Upper lobe of right lung (tissue), 1 donor: ENCODE data around the gene TRIP13. TPM values are rescaled to one million over a fixed set of nuclear protein-coding genes. Genes with fewer than 3 reads are reported as not detected.

Experiments used
- ATAC-seq: fragments of 200-7000 bp; cut with Tn5 transposase; one replicate; pipeline ENCODE4 v1.9.1; 2020; ENCODE audit warnings: mild to moderate bottlenecking, moderate library complexity
- DNase-seq: peaks from one replicate; pipeline ENCODE4 v3.0.0-alpha.2; 2020
- H3K27ac ChIP-seq: fragments of 200-600 bp; one replicate; pipeline ENCODE4 v1.8.0; 2022
- H3K27me3 ChIP-seq: fragments of 200-600 bp; one replicate; pipeline ENCODE4 v1.8.0; 2022; ENCODE audit warnings: mild to moderate bottlenecking
- H3K36me3 ChIP-seq: fragments of 200-600 bp; one replicate; pipeline ENCODE4 v1.8.0; 2022
- H3K4me1 ChIP-seq: fragments of 200-600 bp; one replicate; pipeline ENCODE4 v1.8.0; 2022
- H3K4me3 ChIP-seq: fragments of 200-600 bp; one replicate; pipeline ENCODE4 v1.8.0; 2022; ENCODE audit warnings: mild to moderate bottlenecking
- H3K9me3 ChIP-seq: fragments of 200-600 bp; one replicate; pipeline ENCODE4 v1.8.0; 2022
- CTCF ChIP-seq: fragments of 200-600 bp; IDR thresholded peaks from one replicate; pipeline ENCODE4 v1.8.0; 2022; ENCODE audit warnings: antibody characterized with exemption
- intact Hi-C: fragments of 100-400 bp; cut with DNase I; formaldehyde crosslinking; loops from one replicate; pipeline ENCODE4 v1.11.0; 2022
- total RNA-seq: library from RNA; stranded (reverse); fragmentation: NEBNext Ultra II Directional; extraction: Animal tissue kit (Norgen Biotek cat#: 25700); gene quantifications from one replicate; pipeline ENCODE4 v1.2.1, GENCODE V29; 2021
- donor health status: DM: no; HTN: yes; CAD: no; lungs with severe emphysema.

The TRIP13 gene
- total RNA-seq, 1 donor from 2014 or later: 0.81 TPM

GRCh38 chr5:951940-952596, 59.4 kb downstream of the TRIP13 start:
- TF ChIP-seq CTCF: no peak

GRCh38 chr5:952597-953271, 60.0 kb downstream of the TRIP13 start:
- Histone ChIP-seq H3K4me1 (peaks cover 17% of the 10 kb centered on the region), H3K27ac (no peak overlapping the region), H3K9me3 (no peaks in the 10 kb centered on the region), H3K36me3 (no peaks in the 10 kb centered on the region), H3K27me3 (peaks cover 6% of the 10 kb centered on the region), H3K4me3 (no peak overlapping the region)
- ATAC-seq (no peak), DNase-seq (no peak)
- no peak for TF ChIP-seq CTCF
- intact Hi-C loops: no loop called here

More at GRCh38 chr5:951940-952596, 59.4 kb downstream of the TRIP13 start:
- intact Hi-C loops: no loop called here
- no peak overlapping the region for H3K27ac ChIP-seq
- DNase-seq (no peak), ATAC-seq (no peak)
- H3K36me3 ChIP-seq: no peaks in the 10 kb centered on the region
- H3K27me3 ChIP-seq: peaks cover 8% of the 10 kb centered on the region
- H3K9me3 ChIP-seq: no peaks in the 10 kb centered on the region
- peaks cover 11% of the 10 kb centered on the region for H3K4me1 ChIP-seq
- no peak overlapping the region for H3K4me3 ChIP-seq

GRCh38 chr5:953535-954449, 61.1 kb downstream of the TRIP13 start:
- TF ChIP-seq CTCF: no peak
- intact Hi-C loops: no loop called here
- no peak for ATAC-seq
- Histone ChIP-seq H3K4me1 (peaks cover 18% of the 10 kb centered on the region), H3K27me3 (peaks cover 1% of the 10 kb centered on the region), H3K27ac (no peak overlapping the region), H3K4me3 (no peak overlapping the region), H3K9me3 (no peaks in the 10 kb centered on the region), H3K36me3 (no peaks in the 10 kb centered on the region)
- no peak for DNase-seq

- Histone ChIP-seq H3K9me3 (no peaks in the 10 kb centered on the region), H3K4me1 (peaks cover 18% of the 10 kb centered on the region), H3K27me3 (no peaks in the 10 kb centered on the region), H3K36me3 (no peaks in the 10 kb centered on the region), H3K27ac (peak overlapping the region; percentile 83), H3K4me3 (no peak overlapping the region)
- peak; percentile 60 for DNase-seq
- TF ChIP-seq CTCF: no peak
- ATAC-seq: no peak
- intact Hi-C loops: no loop called here
Observed at GRCh38 chr5:955886-956761, 63.4 kb downstream of the TRIP13 start.
